Gastrocnemius medialis (tissue), 4 donors: ENCODE data around the gene CD300LG.

Experiments
- POLR2A ChIP-seq, 2 donors: fragments of 450-650 bp; IDR thresholded peaks; one replicate each; pipeline ENCODE4 v1.6.1; 2017; ENCODE audit warnings: antibody characterized with exemption in 2 of 2, mild to moderate bottlenecking in 2 of 2, moderate library complexity in 2 of 2
- TF ChIP-seq, protein P1 (sequence below), 5 experiments: fragments of 450-650 bp in 3 of 5; fragments of 200-600 bp in 2 of 5; sonication (generic) in 2 of 5; IDR thresholded peaks in 4 of 5; conservative IDR thresholded peaks in 1 of 5; 1 replicate in 4 of 5; 2 replicates in 1 of 5; pipeline ENCODE4 v1.5.1; 2016 to 2019; ENCODE audit warnings: antibody characterized with exemption in 5 of 5, mild to moderate bottlenecking in 3 of 5, moderate library complexity in 3 of 5

DNA sequence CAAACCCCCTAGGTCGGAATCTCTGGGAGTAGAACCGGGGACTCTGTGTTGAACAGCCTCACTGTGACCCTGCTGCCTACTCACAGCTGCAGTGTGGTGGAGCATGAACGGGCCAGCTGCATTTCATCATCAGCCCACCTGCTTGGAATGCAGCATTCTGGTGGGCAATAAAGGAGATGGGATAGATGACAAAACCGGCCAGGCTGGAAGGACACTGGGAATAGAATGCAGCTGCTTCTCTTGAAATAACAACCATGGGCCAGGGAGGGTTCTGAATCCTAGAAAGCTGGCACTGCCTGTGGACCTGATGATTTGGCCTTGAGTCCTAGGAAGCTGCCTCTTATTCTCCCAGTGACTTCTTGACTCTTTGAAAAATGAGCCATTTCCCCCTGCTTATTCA, 43.2 kb upstream of the CD300LG start:
- TF ChIP-seq, protein P1, sequence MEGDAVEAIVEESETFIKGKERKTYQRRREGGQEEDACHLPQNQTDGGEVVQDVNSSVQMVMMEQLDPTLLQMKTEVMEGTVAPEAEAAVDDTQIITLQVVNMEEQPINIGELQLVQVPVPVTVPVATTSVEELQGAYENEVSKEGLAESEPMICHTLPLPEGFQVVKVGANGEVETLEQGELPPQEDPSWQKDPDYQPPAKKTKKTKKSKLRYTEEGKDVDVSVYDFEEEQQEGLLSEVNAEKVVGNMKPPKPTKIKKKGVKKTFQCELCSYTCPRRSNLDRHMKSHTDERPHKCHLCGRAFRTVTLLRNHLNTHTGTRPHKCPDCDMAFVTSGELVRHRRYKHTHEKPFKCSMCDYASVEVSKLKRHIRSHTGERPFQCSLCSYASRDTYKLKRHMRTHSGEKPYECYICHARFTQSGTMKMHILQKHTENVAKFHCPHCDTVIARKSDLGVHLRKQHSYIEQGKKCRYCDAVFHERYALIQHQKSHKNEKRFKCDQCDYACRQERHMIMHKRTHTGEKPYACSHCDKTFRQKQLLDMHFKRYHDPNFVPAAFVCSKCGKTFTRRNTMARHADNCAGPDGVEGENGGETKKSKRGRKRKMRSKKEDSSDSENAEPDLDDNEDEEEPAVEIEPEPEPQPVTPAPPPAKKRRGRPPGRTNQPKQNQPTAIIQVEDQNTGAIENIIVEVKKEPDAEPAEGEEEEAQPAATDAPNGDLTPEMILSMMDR (IDR thresholded peaks at IDR 0.05 in 4 of 5, conservative IDR thresholded peaks at IDR 0.05 in 1 of 5), result no peak
- no peak for TF ChIP-seq POLR2A (IDR thresholded peaks at IDR 0.05)
